Dendritic cell treated with granulocyte-macrophage colony-stimulating factor and Interleukin-4, amounts not matched to agents 40 ng/mL and 50 ng/mL, for 4 days (primary cell): ENCODE measurements around the gene SARS1.
A peak's percentile ranks its signal among the peaks of the same experiment; 100 is the strongest.

Experiments used
- H3K27ac Mint-ChIP-seq: one replicate; pipeline ENCODE4 v1.8.0; 2022; ENCODE audit warnings: mild to moderate bottlenecking, mixed read lengths
- H3K27me3 Mint-ChIP-seq: one replicate; pipeline ENCODE4 v1.8.0; 2022; ENCODE audit warnings: mild to moderate bottlenecking, mixed read lengths
- H3K36me3 Mint-ChIP-seq: one replicate; pipeline ENCODE4 v1.8.0; 2022; ENCODE audit warnings: low read depth, mixed read lengths
- H3K4me1 Mint-ChIP-seq: one replicate; pipeline ENCODE4 v1.8.0; 2022; ENCODE audit warnings: low read depth, mixed read lengths
- H3K4me3 Mint-ChIP-seq: one replicate; pipeline ENCODE4 v1.8.0; 2022; ENCODE audit warnings: mild to moderate bottlenecking, moderate library complexity, mixed read lengths
- H3K9me3 Mint-ChIP-seq: one replicate; pipeline ENCODE4 v1.8.0; 2022; ENCODE audit warnings: mixed read lengths
- intact Hi-C: fragments of 100-400 bp; cut with micrococcal nuclease; formaldehyde crosslinking; loops from one replicate; pipeline ENCODE4 v1.15.0; 2022

The SARS1 gene

GRCh38 chr1:109243221-109243620, 29.5 kb downstream of the SARS1 start:
- Mint-ChIP-seq H3K9me3 (no peaks in the 10 kb centered on the region), H3K4me1 (peaks cover 21% of the 10 kb centered on the region)

DNA sequence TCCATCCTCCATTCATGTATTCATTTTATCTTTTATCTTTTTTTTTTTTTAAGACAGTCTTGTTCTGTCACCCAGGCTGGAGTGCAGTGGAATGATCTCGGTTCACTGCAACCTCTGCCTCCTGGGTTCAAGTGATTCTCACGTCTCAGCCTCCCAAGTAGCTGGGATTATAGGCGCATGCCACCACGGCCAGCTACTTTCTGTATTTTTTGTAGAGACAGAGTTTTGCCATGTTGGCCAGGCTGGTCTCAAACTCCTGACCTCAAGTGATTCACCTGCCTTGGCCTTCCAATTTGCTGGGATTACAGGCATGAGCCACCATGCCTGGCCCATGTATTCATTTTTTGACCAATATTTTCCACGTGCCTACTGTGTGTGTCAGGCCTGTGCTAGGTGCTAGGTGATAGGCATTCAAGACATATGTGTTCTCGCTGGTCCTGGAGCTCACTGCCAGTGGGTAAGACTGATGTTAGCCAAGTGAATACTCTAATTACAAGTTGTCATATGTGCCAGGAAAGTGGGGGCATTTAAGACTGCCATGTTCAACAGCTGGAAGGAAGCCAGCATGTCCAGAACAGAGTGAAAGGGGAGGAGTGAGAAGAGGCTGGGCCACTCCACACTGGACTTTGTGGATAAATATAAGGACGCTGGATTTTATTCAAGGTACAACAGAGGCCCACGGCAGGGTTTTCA, 30.3 kb downstream of the SARS1 start:
- no peak overlapping the region for H3K27ac Mint-ChIP-seq
- H3K9me3 Mint-ChIP-seq, result no peaks in the 10 kb centered on the region
- H3K27me3 Mint-ChIP-seq, result peaks cover 61% of the 10 kb centered on the region
- H3K4me1 Mint-ChIP-seq, result peaks cover 21% of the 10 kb centered on the region
- no peak overlapping the region for H3K4me3 Mint-ChIP-seq
- intact Hi-C loops, result no loop called here
- H3K36me3 Mint-ChIP-seq, result peaks cover 7% of the 10 kb centered on the region

More at GRCh38 chr1:109243221-109243620, 29.5 kb downstream of the SARS1 start:
- Mint-ChIP-seq H3K27me3 (peaks cover 54% of the 10 kb centered on the region), H3K4me3 (no peak overlapping the region), H3K36me3 (peaks cover 15% of the 10 kb centered on the region), H3K27ac (no peak overlapping the region)
- intact Hi-C loops, result no loop called here

DNA sequence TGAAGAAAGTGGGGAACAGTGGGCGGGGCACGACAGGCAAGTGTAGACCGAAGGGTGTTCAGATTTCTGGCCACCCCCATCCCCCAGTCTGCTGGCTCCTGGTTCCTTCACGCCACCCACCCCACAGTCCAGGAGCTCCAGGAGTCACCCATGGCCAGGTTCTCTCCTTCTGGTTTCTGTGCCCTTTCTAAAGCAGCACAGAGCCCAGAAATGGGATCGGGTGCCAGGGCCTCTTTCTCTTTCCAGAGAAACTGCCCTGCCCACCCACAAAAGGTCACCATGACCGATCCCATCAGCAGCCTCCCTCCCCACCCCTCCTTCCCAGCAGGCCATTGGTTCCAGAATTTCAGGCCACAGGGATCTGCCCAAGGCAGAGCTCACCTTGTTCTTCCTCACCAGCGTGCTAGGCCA, 32.4 kb downstream of the SARS1 start:
- Mint-ChIP-seq H3K9me3 (no peaks in the 10 kb centered on the region), H3K36me3 (no peaks in the 10 kb centered on the region), H3K27ac (no peak overlapping the region), H3K4me1 (peaks cover 20% of the 10 kb centered on the region), H3K4me3 (no peak overlapping the region), H3K27me3 (peaks cover 65% of the 10 kb centered on the region)
- intact Hi-C loops, result loop anchor here (5.0 kb wide), 1 partner anchor 236 kb away; the partner anchor contains the start of gene ATXN7L2

- H3K27ac Mint-ChIP-seq, result no peak overlapping the region
- H3K36me3 Mint-ChIP-seq, result no peaks in the 10 kb centered on the region
- no peak overlapping the region for H3K4me3 Mint-ChIP-seq
- H3K27me3 Mint-ChIP-seq, result peaks cover 65% of the 10 kb centered on the region
- intact Hi-C loops, result loop anchor here (5.0 kb wide), 1 partner anchor 235 kb away; the partner anchor contains the start of gene ATXN7L2
- no peaks in the 10 kb centered on the region for H3K9me3 Mint-ChIP-seq
- peaks cover 6% of the 10 kb centered on the region for H3K4me1 Mint-ChIP-seq
Measured at GRCh38 chr1:109247401-109248365, 34.0 kb downstream of the SARS1 start.

DNA sequence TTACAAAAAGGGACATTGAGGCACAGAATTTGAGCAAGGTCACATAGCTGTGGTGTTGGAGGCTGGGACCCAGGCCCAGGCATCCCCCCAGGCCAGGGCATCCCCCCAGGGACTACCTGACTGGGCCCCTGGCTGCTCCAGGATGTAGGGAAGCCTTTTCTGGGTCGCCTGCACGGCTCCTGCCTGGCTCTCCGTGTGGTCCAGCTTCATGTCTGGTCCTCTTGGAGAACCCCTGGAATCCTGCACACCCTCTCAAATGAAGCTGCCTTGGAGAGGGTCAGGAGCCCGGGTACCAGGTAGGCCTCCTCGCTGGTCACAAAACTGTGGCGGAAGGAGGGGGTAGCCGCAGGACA, 34.7 kb downstream of the SARS1 start:
- Mint-ChIP-seq H3K4me3 (no peak overlapping the region), H3K9me3 (no peaks in the 10 kb centered on the region), H3K27ac (no peak overlapping the region), H3K4me1 (peaks cover 5% of the 10 kb centered on the region), H3K36me3 (no peaks in the 10 kb centered on the region), H3K27me3 (peaks cover 64% of the 10 kb centered on the region)
- intact Hi-C loops, result loop anchor here (5.0 kb wide), 1 partner anchor 234 kb away; the partner anchor contains the start of gene ATXN7L2

- intact Hi-C loops, result loop anchor here (5.0 kb wide), 1 partner anchor 233 kb away; the partner anchor contains the start of gene ATXN7L2
- Mint-ChIP-seq H3K27ac (no peak within 1 kb of the TSS), H3K4me3 (peak within 1 kb of the TSS; percentile 57), H3K27me3 (peaks cover 62% of the 10 kb centered on the region), H3K4me1 (peaks cover 5% of the 10 kb centered on the region), H3K36me3 (no peaks in the 10 kb centered on the region), H3K9me3 (no peaks in the 10 kb centered on the region)
Measured at GRCh38 chr1:109248797-109249629, 35.3 kb downstream of the SARS1 start, which contains the start of gene CELSR2. Gene CELSR2 (plus strand): TSS chr1:109249539. CDS start chr1:109250080, 541 bp downstream.

GRCh38 chr1:109249654-109250401, 36.1 kb downstream of the SARS1 start:
- intact Hi-C loops, result loop anchor here (5.0 kb wide), 1 partner anchor 232 kb away; the partner anchor contains the start of gene ATXN7L2
- no peaks in the 10 kb centered on the region for H3K9me3 Mint-ChIP-seq
- H3K36me3 Mint-ChIP-seq, result no peaks in the 10 kb centered on the region
- peak overlapping the region; percentile 50 for H3K4me3 Mint-ChIP-seq
- H3K27me3 Mint-ChIP-seq, result peaks cover 56% of the 10 kb centered on the region
- H3K4me1 Mint-ChIP-seq, result peaks cover 11% of the 10 kb centered on the region
- no peak overlapping the region for H3K27ac Mint-ChIP-seq

- intact Hi-C loops, result no loop called here
- Mint-ChIP-seq H3K9me3 (no peaks in the 10 kb centered on the region), H3K27ac (no peak overlapping the region), H3K27me3 (peaks cover 60% of the 10 kb centered on the region), H3K4me3 (peak overlapping the region; percentile 50), H3K36me3 (no peaks in the 10 kb centered on the region), H3K4me1 (peaks cover 17% of the 10 kb centered on the region)
Measured at GRCh38 chr1:109250454-109251276, 36.9 kb downstream of the SARS1 start.

DNA sequence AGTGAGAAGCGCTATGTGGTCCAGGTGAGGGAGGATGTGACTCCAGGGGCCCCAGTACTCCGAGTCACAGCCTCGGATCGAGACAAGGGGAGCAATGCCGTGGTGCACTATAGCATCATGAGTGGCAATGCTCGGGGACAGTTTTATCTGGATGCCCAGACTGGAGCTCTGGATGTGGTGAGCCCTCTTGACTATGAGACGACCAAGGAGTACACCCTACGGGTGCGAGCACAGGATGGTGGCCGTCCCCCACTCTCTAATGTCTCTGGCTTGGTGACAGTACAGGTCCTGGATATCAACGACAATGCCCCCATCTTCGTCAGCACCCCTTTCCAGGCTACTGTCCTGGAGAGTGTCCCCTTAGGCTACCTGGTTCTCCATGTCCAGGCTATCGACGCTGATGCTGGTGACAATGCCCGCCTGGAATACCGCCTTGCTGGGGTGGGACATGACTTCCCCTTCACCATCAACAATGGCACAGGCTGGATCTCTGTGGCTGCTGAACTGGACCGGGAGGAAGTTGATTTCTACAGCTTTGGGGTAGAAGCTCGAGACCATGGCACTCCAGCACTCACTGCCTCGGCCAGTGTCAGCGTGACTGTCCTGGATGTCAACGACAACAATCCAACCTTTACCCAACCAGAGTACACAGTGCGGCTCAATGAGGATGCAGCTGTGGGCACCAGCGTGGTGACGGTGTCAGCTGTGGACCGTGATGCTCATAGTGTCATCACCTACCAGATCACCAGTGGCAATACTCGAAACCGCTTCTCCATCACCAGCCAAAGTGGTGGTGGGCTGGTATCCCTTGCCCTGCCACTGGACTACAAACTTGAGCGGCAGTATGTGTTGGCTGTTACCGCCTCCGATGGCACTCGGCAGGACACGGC, 37.8 kb downstream of the SARS1 start:
- H3K4me3 Mint-ChIP-seq, result no peak overlapping the region
- no peak overlapping the region for H3K27ac Mint-ChIP-seq
- peaks cover 66% of the 10 kb centered on the region for H3K27me3 Mint-ChIP-seq
- no peaks in the 10 kb centered on the region for H3K9me3 Mint-ChIP-seq
- no peaks in the 10 kb centered on the region for H3K36me3 Mint-ChIP-seq
- intact Hi-C loops, result no loop called here
- peaks cover 17% of the 10 kb centered on the region for H3K4me1 Mint-ChIP-seq

- H3K27ac Mint-ChIP-seq, result no peak overlapping the region
- H3K36me3 Mint-ChIP-seq, result no peaks in the 10 kb centered on the region
- peaks cover 66% of the 10 kb centered on the region for H3K27me3 Mint-ChIP-seq
- intact Hi-C loops, result no loop called here
- peaks cover 17% of the 10 kb centered on the region for H3K4me1 Mint-ChIP-seq
- H3K9me3 Mint-ChIP-seq, result no peaks in the 10 kb centered on the region
- H3K4me3 Mint-ChIP-seq, result no peak overlapping the region
Measured at GRCh38 chr1:109252167-109252892, 38.6 kb downstream of the SARS1 start.
